CD4-positive, alpha-beta T cell treated with Interleukin-6 at 100 ng/mL for 8 hours (primary cell): ENCODE data around the gene LPP.

Experiments used
- DNase-seq: peaks from one replicate; pipeline ENCODE4 v3.0.0-alpha.2; 2020; ENCODE audit warnings: mixed read lengths, low spot score

Gene LPP

DNA sequence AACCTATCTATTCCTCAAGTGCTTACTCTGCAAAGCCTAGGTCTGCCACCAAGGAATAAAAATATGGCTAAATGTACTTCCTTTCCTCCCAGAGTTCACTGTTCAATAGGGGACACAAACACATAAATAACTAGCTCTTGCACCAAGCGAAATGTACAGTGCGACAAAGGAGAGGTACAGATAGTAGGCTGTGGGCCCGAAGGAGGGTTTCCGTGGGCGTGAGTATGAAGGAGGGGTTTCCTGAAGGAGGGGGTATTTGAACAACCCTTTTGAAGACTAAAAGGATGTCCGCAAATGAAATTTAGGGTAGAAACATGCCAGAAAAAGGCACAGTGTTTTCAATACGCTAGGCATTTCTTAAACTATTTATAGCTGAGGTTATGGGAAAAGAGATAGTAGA lies 207.9 kb downstream of the LPP start:
- no peak for DNase-seq

DNA sequence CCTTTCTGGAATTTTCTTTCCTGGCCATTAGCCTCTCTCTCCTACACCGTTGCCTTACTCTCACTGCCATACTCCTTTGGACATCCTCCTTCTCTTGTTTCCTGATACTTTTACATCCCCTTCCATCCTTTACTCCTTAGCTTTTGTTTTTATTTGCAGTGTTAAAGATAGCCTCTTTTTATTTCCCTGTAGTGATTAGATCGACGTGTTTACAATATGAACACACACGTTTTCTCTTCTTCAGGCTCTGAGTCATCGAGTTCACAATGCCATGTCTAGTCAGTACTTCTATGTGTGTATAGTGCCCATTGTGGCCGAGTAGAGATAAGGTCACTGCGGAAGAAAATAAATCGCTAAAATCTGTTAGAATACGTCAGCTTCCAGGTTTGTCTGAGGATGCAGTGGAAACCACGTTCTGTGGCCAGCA lies 208.5 kb downstream of the LPP start:
- DNase-seq, result no peak

DNA sequence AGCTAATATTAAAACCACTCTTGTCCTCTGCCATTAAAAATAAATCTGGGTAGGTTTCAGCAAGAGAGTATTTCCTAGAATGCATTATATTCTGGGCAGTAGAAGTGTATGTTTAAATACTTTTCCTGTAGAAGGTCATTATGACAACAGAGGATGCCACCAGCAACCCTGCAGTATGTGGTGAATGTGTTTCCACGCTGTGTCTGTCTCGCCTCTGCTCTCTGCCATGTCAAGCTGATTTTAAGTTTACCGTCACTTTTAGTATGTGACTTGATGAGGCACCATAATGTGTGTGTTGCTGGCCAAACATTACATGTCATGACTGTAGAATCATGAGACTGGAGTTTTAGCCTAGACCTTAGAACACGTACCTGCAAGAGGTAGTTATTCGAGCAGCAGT lies 211.2 kb downstream of the LPP start:
- no peak for DNase-seq

DNA sequence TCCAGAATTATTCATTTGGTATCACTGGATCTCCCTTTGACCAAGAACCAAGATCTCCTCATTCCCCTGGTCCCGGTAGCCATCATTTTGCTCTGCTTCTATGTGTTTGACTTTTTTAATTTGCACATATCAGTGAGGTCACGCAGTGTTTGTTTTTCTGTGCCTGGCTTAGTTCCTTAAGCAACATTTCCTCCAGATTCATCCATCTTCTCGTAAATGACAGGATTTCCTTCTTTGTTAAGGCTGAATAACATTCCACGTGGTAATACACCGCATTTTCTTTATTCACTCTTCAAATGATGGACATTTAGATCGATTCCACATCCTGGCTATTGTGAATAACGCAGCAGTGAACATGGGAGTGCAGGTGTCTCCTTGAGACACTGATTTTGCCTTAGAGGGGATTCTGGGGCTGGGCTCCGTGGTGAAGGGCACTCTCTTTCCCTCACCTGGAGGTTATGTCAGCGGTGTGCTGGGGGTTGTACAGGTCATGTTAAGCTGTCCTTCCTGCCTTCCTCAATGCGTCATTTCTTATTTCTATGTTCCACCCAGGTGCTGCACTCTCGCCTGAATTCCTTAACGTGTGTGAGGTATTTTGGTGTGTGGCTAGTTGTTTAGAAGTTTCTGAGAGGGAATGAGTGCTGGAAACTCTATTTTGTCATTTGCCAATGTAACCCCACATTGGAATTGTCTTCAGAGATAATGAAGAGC lies 212.2 kb downstream of the LPP start:
- DNase-seq, result no peak

DNA sequence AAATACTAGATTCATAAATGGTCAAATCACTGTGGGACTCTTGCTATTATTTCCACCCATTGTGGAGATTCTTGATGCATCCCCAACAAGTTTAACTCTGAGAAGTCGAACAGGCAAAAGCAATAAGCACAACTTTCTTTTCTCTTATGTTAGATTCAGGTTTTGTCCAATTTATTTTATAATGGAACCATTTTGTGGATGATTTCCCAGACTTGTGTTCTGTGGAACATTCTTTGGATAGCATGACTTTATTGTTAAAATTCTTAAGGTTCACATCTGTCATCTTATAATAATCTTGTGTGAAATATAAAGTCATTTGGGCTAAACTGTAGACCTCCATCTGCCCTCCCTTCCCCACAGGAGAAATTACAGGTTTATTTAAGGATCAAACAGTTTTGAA lies 213.7 kb downstream of the LPP start:
- no peak for DNase-seq

DNA sequence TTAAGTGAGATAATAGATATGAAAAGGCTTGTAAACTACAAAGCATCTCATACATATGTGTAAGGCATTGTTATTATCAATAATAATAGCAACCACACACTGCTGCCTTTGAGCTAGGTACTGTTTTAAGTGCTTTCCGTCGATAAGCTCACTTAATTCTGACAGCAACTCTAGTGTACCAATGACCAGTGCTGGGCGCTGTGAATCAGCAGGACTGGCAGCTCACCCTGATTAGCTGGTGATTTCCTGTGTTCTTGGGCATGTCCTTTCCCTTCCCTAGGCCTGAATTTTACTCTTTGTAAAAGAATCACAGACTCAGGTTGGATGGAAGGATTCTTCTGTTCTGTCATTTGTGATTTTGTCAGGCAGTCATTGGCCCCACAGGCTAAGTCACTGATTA lies 215.6 kb downstream of the LPP start:
- no peak for DNase-seq

DNA sequence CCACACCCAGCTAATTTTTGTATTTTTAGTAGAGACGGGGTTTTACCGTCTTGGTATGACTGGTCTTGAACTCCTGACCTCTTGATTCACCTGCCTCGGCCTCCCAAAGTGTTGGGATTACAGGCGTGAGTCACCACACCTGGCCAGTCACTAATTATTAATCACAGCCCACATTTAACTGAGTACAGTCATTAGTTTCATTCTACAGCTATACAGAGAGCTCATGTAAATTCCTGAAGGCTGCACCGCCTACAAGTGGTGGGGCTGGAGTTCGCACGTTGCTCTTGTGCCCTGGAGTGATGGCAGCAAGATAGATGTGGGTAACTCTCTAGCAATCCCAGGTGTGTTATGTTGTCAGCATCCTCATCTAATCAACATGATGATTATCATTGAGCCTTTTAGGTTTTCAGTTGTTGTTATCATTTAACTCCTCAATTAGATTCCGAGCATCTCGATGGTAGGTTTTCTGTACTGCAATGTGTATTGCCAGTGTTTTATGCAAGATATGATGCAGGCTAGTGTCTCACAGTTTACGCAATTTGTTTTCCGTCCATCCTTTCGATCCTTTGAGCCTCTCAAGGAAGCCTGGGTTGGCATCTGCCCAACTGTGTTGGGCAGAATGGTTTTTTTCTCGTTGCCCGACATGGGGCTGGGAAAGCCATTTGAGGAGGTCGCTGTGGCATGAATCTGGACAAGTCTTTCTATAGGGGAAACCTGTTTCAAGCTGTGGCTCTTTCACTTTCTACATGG lies 216.3 kb downstream of the LPP start:
- no peak for DNase-seq

DNA sequence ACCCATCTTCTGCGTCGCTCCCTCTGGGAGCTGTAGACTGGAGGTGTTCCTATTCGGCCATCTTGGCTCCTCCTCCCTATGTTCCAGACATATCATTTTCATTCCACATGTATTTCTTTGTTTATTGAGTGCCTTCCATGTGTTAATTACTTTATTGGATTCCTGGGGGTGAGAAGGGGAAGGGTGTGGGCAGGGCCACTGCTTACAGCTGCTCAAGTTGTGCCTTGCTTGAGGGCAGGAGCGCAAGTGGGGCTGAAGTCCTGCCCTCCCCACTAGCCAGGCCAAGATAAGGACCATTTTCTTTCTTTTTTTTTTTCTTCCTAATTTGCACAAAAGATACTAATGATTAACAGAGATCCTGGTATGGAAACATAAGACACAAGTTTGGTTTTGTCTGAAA lies 224.8 kb downstream of the LPP start:
- DNase-seq, result no peak

DNA sequence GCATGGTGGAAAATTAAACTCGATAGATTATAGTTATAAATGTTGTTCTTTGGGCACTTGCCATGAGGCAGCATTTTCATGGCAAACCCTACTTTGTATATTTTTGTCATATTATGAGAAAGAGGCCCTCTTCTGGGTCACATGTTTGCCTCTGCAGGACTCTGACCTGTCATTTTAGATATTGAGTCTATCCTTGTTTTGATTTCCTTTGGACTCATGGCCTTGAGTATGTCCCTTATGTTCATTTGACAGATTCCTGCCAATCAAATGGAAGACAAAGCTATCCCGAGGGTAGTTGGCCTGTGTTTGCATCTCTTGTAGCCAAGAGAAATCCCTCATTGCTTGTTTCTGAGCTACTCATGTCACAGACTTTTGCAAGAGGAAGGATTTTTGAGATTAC lies 226.3 kb downstream of the LPP start:
- no peak for DNase-seq

DNA sequence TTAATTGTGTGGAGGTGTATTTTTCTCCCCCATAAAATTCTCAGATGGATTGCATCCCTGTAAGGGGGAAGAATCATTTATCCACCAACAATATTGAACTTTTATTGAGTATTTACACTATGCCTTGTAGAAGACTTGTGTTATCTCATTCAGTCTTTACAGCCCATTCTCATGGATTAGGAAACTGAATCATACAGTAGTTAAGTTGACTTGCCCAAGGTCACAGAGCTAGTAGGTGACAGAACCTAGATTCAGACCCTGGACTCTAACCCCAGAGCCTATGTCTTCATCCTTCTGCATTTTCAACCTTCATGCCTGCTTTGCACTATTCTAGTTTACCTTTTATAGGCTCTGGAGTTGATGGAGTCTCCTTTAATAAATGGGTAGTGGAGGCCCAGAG lies 226.8 kb downstream of the LPP start:
- DNase-seq, result no peak

DNA sequence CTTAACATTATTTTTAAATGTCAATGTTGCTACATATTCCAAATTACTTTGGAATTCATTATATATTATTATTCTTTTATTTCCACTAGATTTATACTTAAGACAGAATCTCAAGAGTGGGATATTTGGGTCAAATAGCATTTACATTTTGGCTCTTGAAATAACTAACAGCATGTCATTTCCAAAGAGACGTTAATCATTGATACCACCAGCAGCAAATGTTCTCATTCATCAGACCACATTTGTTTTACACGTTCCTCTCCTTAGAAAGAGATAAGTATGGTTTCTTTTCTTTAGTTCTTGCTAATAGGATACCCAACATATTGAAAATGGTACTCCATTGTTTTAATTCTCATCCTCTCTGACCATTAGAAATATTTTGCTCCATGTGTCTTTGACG lies 229.8 kb downstream of the LPP start:
- no peak for DNase-seq

DNA sequence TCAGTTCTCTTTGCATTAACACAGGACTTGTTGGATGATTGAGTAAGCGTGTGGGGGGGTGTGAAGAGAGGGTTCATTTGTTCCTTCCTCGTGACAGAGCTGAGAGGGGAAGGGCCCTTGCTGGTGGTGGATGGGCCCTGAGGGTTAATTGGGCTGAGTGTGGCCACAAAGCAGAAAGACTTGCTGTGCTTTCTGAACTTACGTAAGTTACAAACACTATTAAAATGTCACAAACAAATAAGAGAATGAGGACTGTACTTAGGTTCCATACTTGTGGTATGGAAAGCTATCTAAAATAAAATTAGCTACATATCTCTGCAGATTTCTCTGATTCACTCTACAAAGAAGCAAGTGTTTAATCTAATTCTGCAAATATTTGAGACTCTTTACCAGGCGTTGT lies 231.3 kb downstream of the LPP start:
- no peak for DNase-seq

DNA sequence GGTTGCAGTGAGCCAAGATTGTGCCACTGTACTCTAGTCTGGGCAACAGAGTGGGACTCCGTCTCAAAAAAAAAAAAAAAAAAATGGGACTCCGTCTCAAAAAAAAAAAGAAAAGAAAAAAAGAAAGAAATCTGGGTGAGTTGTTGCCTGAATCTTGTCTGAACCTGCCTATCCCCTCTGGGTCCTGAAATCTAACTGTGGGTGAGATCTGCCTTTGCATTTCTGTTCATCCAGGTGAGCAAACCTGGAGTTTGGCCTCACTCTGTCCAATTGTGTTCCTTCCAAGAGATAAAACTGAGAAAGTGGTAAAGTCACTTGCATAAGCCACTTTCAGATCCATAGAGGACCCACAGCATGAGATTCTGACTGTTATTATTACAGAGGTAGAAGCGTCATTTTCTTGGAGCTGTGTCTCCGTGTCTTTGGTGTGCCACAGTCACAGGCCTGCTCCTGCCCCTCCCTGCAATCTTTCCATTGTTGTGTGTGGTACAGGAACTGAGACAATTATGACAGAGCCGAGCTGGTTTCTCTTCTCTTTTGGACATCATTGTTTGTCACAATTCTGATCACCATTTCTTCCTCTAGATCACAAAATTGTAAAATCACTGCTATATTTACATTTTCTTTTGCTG lies 235.9 kb downstream of the LPP start:
- peak; percentile 27 for DNase-seq

DNA sequence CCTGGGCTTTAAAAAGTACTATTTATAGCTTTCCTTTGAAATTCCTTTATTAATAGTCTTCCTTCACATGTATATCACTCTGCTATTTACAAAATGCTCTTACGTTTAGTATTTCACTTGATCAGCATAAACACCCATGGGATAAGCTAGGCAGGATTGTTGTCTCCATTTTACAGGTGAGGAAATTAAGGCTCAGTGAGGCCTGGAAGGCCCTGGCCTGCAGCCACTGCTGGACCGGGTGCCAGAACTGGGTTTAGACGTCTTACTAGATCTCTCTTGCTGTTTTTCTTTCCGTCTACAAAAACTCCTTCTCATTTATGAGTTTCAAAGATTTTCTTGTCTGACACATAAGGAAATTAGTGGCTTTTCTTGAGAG lies 236.4 kb downstream of the LPP start:
- DNase-seq, result no peak

DNA sequence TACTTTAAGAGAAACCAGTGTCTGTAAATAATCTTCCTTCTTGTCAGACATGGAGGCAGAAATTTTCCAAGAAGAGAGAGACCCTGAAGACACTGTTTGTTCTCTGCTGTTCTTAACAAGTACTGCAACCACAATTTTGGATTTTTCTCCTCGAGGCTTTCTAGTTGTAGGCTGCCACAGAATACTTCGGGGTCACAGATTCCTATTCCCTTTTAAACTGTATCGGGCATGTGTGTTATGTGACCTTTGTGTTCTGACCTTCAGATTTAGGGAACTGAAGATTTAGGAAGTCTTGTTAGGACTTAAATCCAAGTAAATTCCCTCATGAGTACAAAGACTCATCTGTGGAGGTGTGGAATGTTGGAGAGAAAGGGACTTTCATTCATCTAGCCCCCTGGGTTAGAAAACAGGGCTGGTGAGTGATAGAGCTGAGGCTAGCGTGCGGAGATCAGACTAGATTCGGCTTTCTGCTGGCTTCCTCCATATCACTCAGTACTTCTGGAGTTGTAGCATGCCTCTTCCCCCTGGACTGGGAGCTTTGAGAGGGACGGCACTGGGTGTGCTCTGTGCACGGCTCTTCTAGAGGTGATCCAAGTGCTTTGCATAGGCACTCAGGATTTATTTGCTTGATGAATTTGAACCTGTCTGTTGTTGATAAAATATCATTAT lies 237.0 kb downstream of the LPP start:
- no peak for DNase-seq

DNA sequence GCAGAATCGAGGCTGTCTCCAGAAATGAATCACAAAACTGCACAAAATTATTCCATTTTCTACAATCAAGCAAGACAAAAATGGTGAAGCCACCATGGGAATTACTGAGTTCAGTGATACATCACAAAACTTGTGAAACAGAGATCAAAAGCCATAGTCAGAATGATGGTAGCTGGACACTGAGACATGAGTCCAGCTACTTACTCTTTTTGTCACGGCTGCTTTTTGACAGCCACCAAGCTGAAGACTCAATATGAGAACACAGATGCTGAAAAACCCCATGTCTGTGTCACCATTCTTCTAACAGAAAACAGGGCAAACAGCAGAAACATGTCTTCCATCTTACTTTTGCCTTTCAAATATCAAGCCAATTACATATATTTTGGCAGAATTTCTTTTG lies 237.6 kb downstream of the LPP start:
- no peak for DNase-seq

DNA sequence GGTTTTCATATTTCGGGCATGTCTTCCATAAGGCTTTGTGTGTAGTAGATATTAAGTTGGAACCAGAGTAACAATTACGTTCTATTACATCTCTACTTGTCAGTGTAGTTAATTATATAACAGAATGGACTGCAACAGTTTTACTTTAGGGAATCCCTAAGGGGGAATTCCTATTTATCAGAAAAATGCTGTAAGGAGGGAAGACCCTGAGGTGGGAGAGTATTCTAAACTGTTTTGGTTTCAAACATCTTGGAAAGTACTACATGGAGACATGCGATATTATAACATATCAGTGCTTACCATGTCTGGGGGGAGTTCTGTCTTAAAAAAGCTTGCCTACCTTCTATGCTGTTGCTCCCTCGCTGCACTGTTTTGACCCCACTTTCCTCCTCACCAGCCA lies 238.1 kb downstream of the LPP start:
- no peak for DNase-seq

DNA sequence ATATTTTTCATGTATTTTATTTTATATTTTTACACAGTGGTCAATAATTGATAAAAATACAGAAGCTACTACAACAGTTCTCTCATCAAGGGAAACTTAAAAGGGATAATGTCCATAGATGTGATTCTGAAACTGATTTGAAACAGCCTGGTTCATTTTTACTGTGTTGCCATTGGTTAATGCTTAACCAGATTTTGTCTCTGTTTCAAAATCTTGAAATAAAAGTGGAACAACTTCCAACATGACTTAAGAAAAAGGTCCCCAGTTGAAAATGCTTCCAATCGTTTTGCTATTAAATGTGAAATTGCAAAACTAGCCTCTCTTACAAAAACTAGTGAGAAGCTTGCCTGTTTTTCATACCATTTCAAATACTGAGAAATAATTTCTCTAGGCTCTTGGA lies 240.7 kb downstream of the LPP start:
- DNase-seq, result no peak

DNA sequence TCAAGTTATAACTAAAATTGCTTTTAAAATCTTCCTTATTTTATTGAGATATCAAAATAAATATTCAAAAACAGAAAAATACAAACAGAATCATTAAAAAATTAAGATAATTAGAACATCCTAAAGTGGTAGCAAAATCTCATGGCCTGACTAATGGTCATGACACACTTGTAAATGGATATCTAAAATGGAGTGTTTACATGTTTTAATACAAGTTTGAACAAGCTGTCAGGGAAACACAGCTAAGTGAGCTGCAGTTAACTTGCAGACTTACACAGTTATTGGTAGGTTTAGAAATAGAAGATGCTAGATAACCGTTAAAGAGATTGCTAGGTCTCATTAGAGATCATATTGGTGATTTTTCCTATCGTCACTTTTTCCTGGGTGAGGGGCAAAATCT lies 242.3 kb downstream of the LPP start:
- no peak for DNase-seq

DNA sequence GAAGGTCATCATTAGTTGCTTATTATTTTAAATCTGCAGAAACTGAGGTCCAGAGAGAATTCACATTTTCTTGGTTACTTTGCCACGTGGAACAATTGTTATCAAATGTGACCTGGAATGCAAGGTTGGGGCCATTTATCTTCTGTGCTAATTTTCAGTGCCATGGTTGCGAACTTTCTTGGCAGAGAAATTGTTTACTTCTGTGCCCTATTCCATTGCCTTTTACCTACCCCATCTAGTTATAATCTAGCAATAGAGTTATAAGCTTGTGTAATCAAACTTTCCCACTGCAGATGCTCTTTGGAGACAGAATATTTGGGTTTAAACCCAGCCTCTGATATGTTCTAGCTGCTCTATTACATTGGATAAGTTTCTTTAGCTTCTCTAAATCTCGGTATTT lies 242.9 kb downstream of the LPP start:
- DNase-seq, result no peak

DNA sequence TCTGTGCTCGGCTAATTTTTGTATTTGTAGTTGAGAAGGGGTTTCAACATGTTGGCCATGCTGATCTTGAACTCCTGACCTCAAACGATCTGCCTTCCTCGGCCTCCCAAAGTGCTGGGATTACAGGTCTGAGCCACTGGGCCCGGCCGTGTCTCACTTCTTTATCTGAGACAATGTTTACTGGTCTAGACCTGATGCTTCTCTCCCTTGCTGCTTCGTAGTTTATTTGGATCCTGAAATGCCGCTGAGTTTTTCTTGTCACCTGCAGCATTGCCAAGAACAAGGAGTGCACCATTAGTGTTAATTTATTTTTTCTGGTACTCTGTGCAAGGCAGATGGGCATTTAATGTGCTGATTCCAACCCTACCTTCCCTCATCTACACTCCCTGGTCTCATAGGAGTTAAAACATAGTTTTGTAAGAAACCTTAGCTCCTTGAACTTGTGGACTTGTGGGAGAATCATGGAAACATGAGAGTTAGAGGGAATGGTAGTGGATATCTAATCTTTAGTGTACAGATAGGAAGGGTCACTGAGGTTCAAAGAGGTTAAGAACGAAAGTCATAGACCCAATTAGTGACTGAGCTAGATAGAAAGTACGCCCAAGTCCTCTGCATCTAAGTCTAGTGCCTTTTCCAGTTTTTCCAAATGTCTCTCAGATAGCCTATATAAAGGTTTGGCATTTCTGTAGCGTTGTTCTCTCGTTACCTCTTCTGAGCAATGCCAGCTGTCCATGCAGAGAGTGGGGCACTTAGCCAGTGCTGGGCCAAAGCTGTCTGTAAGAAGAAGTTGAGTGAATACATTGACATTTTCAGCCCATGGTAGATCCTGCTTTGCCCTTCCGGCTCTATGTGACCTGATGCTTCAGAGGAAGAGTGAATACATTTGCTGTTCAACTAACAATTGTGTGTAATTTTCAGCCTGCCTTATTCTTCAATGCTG lies 244.1 kb downstream of the LPP start:
- DNase-seq, result no peak
